LNCaP clone FGC (cell line): ENCODE results near the gene C4BPA.

Experiments
- DNase-seq: peaks from one replicate; pipeline ENCODE4 v3.0.0-alpha.2; 2011; ENCODE audit warnings: low read depth
- H3K4me3 ChIP-seq: 2 replicates; pipeline ENCODE4 v1.5.1; 2011; ENCODE audit warnings: mild to moderate bottlenecking, low read depth, low read length, control low read depth
- CTCF ChIP-seq: IDR thresholded peaks from 2 replicates; pipeline ENCODE4 v1.5.1; 2012; ENCODE audit warnings: mild to moderate bottlenecking; ENCODE audit not compliant: control insufficient read depth, insufficient read depth; ENCODE audit errors: extremely low read depth

The C4BPA gene

GRCh38 chr1:207089627-207090355 lies 14.2 kb upstream of the C4BPA start:
- H3K4me3 ChIP-seq: no peak overlapping the region
- TF ChIP-seq CTCF: no peak
- no peak for DNase-seq

- TF ChIP-seq CTCF: no peak
- H3K4me3 ChIP-seq: no peak overlapping the region
- no peak for DNase-seq
Observed at GRCh38 chr1:207091200-207091908, 12.7 kb upstream of the C4BPA start.

DNA sequence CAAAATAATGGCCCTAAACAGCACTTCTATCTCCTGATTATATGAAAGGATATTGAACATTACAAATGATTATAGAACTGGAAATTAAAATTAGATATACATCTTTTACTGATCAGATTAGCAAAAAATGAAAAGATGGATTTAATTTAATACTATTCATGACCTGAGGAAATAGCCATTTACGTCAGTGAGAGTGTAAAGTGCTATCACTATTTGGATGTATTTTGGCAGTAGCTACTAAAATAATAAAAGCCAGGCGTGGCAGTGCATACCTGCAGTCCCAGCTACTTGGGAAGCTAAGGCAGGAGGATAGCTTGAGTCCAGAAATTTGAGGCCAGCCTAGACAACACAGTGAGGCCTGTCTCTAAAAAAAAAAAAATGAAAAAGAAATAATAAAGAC lies 10.1 kb upstream of the C4BPA start:
- H3K4me3 ChIP-seq: no peak overlapping the region
- no peak for DNase-seq
- no peak for TF ChIP-seq CTCF

DNA sequence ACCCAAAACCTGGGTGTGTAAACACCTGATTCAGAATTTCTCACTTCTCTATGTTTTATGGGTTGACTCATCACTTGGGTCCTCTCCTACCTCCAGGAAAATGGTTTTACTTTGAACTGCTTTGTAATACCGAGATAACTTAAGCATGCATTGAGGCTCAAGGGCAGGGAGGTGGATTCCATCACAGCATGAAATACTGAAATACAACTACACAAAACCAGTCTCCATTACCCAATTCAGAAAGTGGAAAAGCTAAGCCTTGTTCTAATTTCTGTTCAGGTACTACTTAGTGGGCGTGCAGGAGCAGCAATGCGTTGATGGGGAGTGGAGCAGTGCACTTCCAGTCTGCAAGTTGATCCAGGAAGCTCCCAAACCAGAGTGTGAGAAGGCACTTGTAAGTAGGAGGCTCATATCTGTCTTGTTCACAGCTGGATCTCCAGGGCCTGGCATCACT lies 6.1 kb upstream of the C4BPA start:
- no peak overlapping the region for H3K4me3 ChIP-seq
- DNase-seq: no peak
- TF ChIP-seq CTCF: no peak

DNA sequence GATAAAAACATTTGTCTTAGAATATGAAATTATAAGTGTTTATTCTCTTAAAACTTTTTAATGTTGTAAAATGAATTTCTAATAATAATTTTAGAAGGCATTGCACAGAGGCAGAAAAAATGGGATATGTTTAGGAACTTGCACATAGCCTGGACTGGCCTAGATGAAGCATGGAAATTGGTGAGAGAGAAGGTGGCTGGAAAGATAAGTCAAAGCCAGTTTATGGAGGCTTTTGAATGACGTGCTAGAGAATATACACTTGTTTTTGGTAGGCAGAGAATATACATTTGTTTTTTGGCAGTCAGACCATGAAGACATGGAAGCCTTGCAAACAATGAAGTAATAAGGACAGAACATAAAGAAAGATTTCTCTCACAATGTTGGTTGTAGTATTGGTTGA lies 2.3 kb upstream of the C4BPA start:
- H3K4me3 ChIP-seq: no peak overlapping the region
- no peak for TF ChIP-seq CTCF
- DNase-seq: no peak

GRCh38 chr1:207102146-207102545 lies 1.9 kb upstream of the C4BPA start:
- H3K4me3 ChIP-seq: no peak overlapping the region
- no peak for TF ChIP-seq CTCF
- no peak for DNase-seq
